Hematopoietic multipotent progenitor cell treated with erythropoietin and hydrocortisone succinate and interleukin-3 and kit ligand, for 17 days (in vitro differentiated cells): ENCODE results near the gene CRYGA.
A peak's percentile ranks its signal among the peaks of the same experiment; 100 is the strongest.

Experiments
- DNase-seq: peaks from one replicate; pipeline ENCODE4 v3.0.0-alpha.2; 2015; ENCODE audit warnings: low spot score

The CRYGA gene, protein sequence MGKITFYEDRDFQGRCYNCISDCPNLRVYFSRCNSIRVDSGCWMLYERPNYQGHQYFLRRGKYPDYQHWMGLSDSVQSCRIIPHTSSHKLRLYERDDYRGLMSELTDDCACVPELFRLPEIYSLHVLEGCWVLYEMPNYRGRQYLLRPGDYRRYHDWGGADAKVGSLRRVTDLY

DNA sequence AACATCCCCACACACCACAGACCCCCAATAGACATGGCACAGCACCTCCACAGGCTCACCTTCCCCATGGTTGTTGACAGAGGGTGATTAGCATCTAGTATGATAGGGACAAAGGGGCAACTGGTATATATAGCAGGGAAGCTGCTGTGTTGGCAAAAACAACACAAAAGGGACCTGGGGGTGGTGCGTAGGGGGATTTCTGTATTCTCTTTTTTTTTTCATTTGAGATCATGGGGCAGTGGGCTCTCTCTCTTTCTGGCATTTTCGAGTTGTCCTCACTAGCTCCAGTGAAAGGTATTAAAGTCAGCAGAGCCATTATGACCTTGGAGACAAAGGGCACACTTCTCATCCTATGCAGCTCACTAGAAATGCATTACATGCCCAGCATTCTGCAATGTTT is at the start of gene CRYGA:
Gene CRYGA (minus strand): TSS at position 101 of the 400 bp plus-strand sequence. CDS start 33 bp downstream, at position 68.
- DNase-seq = no peak

GRCh38 chr2:208210688-208211451 is 47.5 kb upstream of the CRYGA start:
- DNase-seq = no peak

- DNase-seq = no peak
Measured at GRCh38 chr2:208208335-208209085, 45.1 kb upstream of the CRYGA start.

DNA sequence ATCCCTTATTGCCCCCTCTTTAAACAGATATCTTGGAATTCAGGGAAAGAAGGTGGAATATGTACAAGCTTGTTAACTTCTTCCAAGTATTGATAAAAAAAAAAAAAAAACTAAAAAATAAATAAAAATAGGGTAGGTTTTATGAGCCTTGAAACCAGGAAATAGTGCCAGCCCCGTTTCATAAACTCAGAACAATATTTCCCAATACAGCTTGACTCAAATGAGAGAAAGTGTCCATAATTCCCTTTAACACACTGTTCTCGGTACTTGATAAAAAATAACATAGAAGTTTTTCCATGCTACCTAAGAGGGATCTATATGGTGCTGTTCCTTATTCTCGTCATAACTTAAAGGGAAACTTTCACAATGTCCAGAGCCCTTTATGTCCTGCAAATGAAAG is 44.4 kb upstream of the CRYGA start:
- no peak for DNase-seq

- no peak for DNase-seq
Measured at GRCh38 chr2:208204166-208204565, 40.8 kb upstream of the CRYGA start.

DNA sequence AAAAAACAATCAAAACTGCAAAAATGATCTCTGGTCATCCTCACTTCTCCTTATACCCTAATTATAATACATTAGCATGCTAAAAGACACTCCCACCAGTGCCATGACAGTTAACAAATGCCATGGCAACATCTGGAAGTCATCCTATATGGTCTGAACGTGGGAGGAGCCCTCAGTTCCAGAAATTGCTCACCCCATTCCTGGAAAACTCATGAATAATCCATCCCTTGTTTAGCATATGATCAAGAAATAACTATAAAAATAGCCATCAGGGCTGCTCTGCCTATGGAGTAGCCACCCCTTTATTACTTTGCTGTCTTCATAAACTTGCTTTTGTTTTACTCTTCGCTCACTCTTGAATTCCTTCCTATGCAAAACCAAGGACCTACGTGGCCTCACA is 32.1 kb upstream of the CRYGA start:
- DNase-seq = no peak

GRCh38 chr2:208192611-208193236 is 29.3 kb upstream of the CRYGA start:
- DNase-seq = no peak

DNA sequence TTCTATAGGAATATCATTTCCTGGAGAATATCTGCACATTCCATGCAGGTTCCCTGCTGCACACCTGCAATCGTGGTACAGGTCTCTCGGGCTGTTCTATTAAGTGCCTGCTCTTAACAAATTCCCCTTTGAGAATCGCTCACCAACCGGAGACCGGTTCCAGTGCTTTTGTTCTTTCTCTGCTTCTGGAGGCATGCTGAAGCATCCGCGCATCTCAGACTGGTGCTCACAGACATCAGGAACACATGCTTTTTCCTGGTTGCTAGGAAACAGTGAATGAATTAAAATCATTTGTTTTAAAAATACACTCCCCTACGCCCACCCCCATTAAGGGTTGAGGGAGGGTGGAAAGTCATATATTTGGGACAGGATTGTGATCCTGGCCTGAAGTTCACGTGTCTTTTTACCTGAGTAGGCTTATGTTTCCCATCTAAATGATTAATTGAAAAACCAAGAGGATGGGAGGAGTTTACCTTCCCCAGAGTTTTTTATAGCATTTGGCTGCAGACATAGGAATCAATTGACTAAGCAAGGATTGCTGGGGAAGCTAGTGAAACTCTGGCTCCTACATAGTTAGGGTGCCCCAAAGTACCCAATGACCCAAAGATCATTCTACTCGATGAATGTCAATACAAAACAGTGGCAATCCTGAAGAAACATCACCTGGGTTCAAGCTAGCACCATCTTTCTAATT is 26.6 kb upstream of the CRYGA start, which contains the start of gene C2orf80:
Gene C2orf80 (minus strand): TSS at position 221 of the 694 bp plus-strand sequence. CDS start 3,044 bp downstream, outside the sequence.
- DNase-seq = no peak

GRCh38 chr2:208189069-208189809 is 25.9 kb upstream of the CRYGA start:
- no peak for DNase-seq

GRCh38 chr2:208186893-208187292 is 23.5 kb upstream of the CRYGA start:
- DNase-seq = no peak

GRCh38 chr2:208186465-208186864 is 23.1 kb upstream of the CRYGA start:
- no peak for DNase-seq

DNA sequence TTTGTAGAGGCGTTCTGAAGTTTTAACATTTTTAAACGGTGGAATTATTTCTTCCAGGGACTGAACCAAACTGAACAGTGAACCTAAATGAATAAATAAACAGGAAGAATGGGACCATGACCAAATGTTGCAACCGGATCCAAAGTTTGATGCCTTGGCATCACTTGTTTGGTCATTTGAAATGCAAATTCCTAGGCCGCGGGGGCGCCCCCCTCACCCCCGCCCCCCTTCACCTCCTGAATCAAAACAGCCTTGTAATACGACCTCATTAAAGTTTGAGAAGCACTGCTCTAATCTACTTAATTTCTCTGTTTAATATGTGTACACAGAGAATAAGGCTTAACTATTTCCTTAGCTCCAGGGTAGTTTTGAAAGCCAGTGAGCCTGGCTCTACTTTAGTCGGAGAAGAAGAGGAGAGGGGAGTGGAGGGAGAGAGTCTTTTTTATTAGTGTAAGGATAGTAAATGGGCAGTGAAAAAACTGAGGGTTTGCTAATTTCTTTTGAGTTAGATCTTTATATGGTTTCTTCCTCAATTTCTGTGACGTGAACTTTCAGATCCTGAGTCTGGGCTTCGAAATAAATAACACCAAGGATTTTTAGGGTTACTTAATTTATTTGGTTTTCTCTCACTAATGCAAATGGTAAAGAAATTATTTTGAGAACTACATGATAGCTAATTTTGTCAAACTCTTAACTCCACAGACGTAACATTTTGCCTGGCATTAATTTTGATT is 20.8 kb upstream of the CRYGA start:
- no peak for DNase-seq

DNA sequence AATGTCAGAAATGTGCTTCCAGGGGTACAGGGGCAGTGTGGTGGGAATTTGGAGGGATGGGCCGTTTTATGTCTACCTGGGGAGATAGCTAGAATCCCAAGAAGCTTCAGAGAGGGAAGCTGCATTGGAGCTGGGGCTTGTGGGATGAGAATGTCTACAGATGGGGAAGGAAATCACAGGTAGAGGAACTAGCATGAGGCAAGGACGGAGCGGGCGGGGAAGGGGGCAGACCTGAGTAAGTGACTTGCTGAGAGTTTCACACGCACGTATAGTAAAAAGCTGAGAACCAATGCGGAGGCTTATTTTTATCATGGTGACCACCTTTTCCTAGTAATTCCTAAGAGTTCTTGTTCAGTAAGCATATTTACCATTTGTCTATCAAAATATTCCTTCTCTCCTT is 20.1 kb upstream of the CRYGA start:
- DNase-seq = no peak

DNA sequence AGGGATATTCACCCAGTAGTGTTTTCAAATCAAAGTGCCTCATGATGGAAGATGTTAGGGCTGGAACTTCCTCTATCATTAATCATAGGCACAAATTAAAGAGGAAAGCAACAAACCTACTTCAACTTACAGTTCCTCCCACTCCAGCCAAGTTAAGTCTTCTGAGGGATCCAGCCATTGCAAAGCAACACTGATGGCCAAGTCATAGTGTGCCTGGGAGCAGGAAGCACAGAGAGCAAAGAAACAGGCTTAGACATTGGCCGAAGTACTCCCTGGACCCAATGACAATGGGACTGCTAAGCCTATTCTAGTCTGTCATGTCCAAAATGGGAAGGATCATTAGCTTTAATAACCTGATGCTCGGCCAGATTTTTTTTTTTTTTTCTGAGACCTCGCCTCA is 19.4 kb upstream of the CRYGA start:
- DNase-seq = no peak

DNA sequence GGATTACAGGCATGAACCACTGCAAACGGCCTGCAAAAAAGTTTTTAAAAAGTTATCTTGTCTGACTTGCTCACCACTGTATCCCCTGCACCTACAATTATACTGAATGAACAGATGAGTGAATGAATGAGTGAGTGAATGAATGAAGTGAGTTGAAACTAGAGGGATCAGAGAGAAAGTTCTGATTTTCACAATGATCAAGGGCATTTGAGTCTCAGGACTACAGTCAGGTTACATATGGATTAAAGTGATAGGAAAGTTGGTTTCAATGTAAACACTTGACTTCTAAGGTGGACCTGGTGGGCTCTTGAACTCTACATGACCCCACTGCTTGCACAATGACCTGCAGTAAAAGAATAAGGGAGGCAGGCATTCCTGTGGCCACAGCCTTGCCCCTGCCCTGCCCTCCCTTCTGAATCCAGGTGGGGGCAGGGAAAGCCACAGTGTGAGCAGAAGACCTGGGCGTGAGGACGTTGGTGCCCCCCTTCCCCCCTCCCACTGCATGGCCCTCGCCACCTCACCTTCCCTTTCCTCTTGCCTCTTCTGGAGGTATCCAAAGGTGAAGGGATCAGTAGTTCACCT is 15.7 kb upstream of the CRYGA start:
- no peak for DNase-seq

- DNase-seq = no peak
Measured at GRCh38 chr2:208175840-208176153, 12.4 kb upstream of the CRYGA start.

- DNase-seq = peak; percentile 69
Measured at GRCh38 chr2:208175069-208175839, 11.9 kb upstream of the CRYGA start.

GRCh38 chr2:208174144-208174543 is 10.8 kb upstream of the CRYGA start:
- no peak for DNase-seq

GRCh38 chr2:208172125-208172524 is 8.7 kb upstream of the CRYGA start:
- DNase-seq = no peak
